DMS153 treated with DMSO at 0.1 percent for 48 hours (cell line): ENCODE measurements around the gene RHPN2.

ENCODE experiments used
- DNase-seq: peaks from one replicate; lab custom pipeline; 2025; ENCODE audit not compliant: unreplicated experiment; lab: John Stamatoyannopoulos, UW

The RHPN2 gene

DNA sequence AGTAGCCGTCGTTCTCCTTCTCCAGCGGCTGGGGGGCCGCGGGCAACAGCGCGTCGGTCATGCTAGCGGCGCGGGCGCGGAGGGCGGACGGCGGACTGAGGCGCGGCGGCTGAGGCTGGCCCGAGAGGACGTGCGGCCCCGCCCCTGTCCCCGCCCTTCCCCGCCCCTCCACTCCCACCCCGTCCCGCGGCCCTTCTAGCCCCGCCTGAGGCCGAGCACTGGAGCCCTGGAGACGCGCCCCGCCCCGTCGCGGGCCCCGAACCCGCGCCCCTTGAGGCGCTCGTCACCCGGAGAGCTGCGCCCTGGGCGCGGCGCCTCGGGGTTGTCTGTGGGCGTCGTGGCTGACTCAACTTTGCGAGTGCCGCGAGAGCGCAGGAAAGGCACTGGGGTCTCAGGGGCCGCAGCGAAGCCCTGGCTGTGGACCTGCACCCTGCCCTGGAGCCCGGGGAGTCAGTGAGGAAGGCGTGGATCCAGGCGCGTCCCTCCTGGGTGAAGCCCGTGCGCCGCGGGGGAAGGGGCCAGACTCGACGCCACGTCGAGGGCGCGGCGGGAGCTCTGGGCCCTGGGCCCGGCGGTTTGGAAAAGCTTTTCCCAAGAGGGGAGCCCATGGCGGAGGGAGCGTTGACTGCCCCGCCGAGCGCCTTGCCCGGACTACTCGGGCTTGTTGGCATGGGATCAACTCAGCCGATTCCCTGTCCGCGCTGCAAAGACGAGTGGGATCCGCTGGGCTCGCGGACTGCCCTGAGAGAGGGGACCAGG is at the start of gene RHPN2:
RHPN2 (minus strand) TSS at position 97 of the 759 bp plus-strand sequence; CDS start at position 61, 36 bp downstream.
- peak; percentile 14 for DNase-seq

- no peak for DNase-seq
Observed at GRCh38 chr19:33114312-33114711, 49.6 kb upstream of the RHPN2 start.

DNA sequence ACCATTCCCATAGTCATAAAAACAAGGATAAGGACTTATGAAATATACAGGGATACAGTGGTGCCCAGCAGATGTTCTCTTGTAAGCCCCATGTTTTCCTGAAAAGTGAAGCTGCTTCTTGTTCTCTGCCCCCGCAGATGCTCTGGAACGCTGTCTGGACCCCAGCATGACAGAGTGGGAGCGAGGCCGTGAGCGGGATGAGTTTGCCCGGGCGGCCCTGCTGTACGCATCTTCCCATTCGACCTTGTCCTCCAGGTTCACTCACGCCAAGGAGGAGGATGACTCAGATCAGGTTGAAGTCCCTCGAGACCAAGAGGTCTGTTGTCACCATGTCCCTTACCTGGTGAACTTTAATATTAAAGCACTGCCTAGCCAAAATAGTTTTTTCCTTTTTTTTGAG is 46.9 kb upstream of the RHPN2 start:
- DNase-seq: no peak

- DNase-seq: no peak
Observed at GRCh38 chr19:33110137-33110910, 45.6 kb upstream of the RHPN2 start.

DNA sequence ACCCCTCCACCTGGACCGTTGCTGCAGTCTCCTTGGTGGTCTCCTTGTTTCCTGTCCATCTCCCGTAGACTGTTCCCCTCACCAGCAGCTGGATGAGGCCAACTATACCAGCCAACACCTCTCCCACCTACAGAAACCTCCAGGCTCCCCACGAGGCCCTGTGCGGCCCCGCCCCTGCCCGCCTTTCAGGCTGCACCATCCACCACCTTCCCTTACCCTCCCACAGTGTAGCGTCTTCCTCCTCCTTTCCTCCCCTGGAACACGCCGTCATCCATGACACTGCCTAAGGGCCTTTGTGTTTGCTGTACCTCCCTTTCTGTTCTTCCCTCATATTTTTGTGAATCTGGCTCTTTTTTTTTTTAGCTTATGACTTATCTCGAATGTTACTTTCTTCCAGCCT is 43.5 kb upstream of the RHPN2 start:
- no peak for DNase-seq

DNA sequence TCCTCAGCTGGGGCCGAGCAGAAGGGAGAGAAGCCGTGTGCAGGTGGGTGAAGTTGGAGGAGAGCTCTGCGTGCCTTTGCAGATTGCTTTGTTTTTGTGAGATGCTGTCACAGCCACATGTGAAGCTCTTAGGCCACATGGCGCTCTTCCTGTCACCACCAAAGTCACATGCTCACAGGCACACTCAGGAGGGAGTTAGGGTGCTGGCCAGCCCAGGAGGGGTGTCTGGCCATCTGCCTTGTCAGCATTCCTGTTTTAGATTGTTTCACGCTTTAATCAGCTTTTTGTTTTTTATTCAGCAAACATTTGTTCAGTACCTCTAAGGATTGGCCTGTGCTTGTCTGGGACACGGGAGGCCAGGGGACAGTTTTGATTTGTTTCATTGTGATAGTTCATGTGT is 38.2 kb upstream of the RHPN2 start:
- no peak for DNase-seq

DNA sequence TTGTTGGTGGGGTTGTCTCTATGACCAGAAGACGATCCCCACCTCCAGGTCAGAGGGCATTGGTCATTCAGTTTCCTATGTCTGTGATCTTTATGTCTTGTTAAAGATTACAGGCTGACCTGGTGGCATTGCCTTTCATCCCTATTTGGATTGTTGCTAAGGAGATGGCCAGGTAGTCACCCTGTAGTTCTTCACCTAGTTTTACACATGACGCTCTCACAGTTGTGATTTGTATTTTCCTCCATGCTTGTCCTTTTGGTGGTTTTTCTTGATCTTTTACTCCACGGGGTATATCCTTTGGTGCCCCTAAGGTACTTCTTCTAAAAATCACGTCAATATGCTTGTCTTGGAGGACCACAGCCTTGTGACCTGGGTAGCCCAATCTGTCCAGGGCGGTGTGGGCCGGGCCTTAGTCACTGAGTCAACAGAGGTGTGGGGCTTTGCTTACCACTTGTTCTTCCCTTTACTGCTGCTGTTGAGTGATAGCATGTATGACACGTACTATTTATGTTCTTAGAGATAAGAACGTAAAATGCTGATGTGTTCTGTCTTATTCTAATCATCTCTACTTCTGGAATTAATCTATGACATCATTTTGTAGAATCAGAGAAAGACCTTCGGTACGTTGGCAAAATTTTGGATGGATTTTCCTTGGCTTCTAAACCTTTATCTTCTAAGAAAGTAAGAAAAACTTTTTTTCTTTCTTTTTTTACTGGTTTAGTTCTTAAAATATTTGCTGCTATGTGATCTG is 36.4 kb upstream of the RHPN2 start:
- DNase-seq: no peak

- DNase-seq: no peak
Observed at GRCh38 chr19:33098055-33098534, 33.4 kb upstream of the RHPN2 start.

DNA sequence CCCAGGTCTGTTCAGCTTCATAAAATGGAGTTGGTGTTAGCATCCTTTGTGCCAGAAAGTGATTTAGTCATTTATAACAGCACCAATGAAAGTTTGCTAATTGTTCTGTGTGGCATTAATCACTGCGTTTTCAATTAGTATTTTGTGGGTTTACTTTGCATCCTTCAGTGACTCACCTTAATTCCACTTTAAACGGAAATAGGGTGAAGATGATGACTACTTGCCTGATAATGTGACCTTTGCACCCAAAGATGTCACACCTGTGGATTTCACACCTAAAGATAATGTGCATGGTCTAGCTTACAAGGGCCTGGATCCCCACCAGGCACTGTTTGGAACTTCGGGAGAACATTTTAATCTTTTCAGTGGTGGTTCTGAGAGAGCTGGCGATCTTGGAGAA is 31.3 kb upstream of the RHPN2 start:
- DNase-seq: no peak

GRCh38 chr19:33094436-33095067 is 29.9 kb upstream of the RHPN2 start:
- DNase-seq: no peak

DNA sequence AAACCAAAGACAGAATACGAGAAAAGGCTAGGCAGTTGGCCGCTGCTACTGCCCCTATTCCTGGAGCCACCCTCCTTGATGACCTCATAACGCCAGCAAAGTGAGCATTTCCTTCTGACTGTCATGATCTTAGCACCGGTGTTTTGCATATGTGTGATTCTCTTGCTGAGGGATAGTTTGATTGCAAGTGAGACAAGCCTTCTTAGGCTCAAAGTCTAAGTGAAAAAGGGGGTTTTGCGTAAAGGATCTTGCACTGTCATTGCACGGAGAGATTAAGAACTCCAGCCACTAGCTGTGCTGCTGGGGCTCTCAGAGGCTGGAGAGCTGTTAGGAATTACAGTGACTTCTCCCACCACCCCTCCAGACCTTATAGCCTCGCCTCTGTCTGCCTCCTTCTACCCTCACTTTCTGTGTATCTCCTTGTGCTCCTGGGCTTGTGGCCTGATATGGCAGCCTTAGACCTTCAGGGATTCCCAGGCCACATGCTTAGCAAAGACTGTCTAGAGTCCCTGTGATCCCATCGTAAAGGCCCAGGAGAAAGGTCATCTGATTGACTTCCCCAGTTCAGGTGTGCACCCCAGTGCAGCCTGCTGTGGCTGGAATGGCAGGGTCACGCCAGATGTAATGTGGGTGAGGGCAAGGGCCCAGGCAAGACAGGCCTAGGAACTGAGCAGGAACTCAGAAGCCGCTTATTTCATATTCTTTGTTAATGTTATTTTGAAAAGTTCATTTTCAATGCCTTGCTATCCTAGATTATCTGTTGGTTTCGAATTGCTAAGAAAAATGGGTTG is 28.9 kb upstream of the RHPN2 start:
- DNase-seq: no peak

GRCh38 chr19:33090179-33090578 is 25.5 kb upstream of the RHPN2 start:
- no peak for DNase-seq

DNA sequence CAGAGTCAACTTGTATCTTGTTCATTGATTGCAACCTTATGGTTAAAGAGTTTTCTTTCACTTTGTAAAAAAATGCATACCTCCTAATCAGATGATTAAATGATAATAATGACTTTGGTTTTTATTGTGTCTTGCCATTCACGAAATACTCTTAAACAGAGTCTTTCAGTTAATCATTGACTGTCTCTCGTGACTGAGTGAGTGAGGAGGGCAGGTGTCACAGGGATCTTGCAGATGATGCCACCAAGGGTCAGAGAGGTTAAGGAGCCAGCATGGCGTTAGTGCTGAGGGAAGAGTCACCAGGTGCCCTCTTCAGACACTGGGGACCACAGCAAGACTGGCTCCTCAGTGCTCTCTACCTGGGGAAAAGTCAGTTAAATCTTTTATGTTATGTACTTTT is 24.3 kb upstream of the RHPN2 start:
- DNase-seq: no peak

DNA sequence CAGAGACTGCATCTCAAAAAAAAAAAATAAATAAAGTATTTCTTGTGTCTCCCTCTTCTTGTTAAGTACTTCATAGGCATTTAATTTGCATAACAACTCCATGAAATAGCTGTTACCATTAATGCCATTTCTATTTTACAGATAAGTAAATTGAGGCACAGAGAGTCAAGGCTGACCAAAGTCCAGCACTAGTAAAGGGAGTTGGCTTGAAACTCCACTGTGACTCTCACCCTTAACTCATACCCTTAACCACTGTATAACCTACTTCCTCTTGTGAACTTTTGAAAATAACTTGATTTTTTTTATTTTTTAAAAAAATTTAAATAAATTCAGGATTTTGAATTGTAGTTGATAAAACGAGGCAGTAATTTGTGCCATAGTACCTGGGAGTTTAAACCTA is 22.3 kb upstream of the RHPN2 start:
- no peak for DNase-seq

- DNase-seq: no peak
Observed at GRCh38 chr19:33085570-33086128, 21.0 kb upstream of the RHPN2 start.

DNA sequence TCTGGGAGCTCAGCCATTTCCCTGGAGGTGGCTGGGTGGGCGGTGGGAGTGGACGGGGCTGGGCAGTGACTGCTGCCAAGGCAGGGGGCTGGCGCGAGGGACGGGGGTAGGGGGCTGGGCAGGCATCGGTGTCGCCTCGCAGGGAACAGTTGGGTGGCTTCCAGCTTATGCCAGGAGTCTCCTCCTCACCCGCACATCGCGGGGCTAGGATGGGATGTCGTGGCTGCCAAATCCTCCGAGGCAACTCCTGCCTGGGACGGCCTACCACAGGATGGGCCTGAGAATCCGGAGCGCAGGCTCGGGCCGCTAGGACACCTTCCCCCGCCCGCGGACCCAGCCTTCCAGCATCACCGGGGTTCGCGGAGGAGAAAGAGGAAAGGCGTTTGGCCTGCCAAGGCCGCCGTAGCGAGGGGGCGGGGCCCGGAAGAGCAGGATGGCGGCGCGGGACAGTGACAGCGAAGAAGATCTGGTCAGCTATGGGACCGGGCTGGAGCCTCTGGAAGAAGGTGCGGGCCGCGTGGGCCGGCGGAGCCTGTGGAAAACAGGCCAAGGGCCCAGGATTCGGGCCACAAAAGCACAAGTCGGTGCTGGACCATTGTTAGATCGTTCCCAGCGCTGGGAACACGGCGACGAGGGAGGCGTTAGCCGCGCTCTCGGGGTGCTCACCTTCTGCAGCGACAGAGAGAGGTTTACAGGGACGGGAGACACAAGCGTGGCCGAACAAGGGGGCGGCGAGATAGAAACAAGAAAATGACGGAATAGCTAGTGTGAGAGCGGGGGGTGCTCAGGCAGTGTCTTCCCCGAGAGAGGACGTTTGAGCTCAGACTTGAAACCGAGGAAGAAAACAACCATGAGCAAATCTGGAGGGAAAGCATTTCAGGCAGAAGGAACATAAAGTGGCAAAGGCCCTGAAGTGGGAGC is 16.3 kb upstream of the RHPN2 start, which contains the start of gene GPATCH1:
GPATCH1 (plus strand) TSS at position 421 of the 921 bp plus-strand sequence; CDS start at position 434, 13 bp downstream.
- peak; percentile 68 for DNase-seq

DNA sequence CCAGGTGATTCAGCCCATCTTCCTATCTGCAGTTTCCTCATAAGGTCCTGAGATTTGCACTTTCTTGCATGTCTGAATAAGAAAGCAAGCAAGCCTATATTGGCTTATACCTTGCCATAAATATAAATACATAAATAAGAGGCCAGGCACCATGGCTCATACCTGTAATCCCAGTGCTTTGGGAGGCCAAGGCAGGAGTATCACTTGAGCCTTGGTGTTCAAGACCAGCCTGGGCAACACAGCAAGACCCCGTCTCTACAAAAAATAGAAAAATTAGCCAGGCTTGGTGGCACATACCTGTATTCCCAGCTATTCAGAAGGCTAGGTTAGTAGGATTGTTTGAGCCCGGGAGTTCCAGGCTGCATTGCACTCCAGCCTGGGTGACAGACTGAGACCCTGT is 10.8 kb upstream of the RHPN2 start:
- DNase-seq: no peak

- no peak for DNase-seq
Observed at GRCh38 chr19:33071887-33072286, 7.2 kb upstream of the RHPN2 start.

DNA sequence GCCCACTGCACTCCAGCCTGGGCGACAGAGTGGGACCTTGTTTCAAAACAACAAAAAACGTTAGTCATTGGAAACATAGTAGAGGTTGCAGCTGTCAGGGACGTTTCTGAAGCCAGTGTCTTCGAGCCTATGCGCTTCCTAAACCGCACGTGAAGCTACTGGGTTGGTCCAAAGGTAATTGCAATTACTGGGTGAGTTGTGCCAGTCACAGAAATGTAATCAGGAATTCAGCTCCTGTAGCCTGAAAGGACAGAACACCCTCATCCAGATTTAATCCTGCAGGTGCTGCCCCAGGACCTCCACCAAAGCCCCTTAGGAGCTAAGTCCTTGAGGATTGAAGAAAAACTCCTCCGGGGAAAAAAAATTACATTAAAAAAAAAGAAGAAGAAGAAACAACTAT is 2.4 kb upstream of the RHPN2 start:
- no peak for DNase-seq
